T-cell (primary cell): Measurements from ENCODE around the gene PAXIP1. TPM values are rescaled to one million over a fixed set of nuclear protein-coding genes. Genes with fewer than 3 reads are reported as not detected.

ENCODE experiments used
- ATAC-seq, 4 experiments: fragments of 200-7000 bp in 3 of 4; fragments of 150-1000 bp in 1 of 4; cut with Tn5 transposase; replicated peaks in 1 of 4; 1 replicate in 3 of 4; 2 replicates in 1 of 4; pipeline ENCODE4 v1.10.0; 2021; ENCODE audit warnings: moderate library complexity in 3 of 4, mild to moderate bottlenecking in 2 of 4, moderate number of reproducible peaks in 1 of 4
- CTCF ChIA-PET, 2 donors: fragments of 300-600 bp; sonication (Branson Sonifier 250); formaldehyde crosslinking; loops; one replicate each; lab custom pipeline; 2022; ENCODE audit warnings: antibody characterized with exemption in 2 of 2; lab: Charles Lee
- POLR2A ChIA-PET, 2 donors: fragments of 300-600 bp; sonication (Branson Sonifier 250); formaldehyde crosslinking; loops; one replicate each; lab custom pipeline; 2022; ENCODE audit warnings: antibody characterized with exemption in 2 of 2; lab: Charles Lee
- DNase-seq, 35 experiments: peaks; one replicate each; pipeline versions ENCODE4 v3.0.0 to v3.0.0-alpha.2; 2013 to 2023
- H3K27ac ChIP-seq: one replicate; pipeline ENCODE4 v1.5.1; 2013; ENCODE audit warnings: low read length
- H3K27me3 ChIP-seq, 2 experiments: replicated peaks in 1 of 2; 1 replicate in 1 of 2; 2 replicates in 1 of 2; pipeline versions ENCODE4 v1.6.1 to v1.7.0; 2013; ENCODE audit warnings: low read length in 1 of 2, mixed read lengths in 1 of 2; ENCODE audit not compliant: control insufficient read depth in 2 of 2, insufficient read depth in 2 of 2; ENCODE audit errors: extremely low read depth in 1 of 2
- H3K36me3 ChIP-seq, 2 donors: 1 replicate in 1 of 2; 2 replicates in 1 of 2; pipeline versions ENCODE4 v1.6.1 to v1.7.0; 2013; ENCODE audit warnings: low read length in 1 of 2; ENCODE audit not compliant: control insufficient read depth in 2 of 2, insufficient read depth in 1 of 2; ENCODE audit errors: extremely low read depth in 1 of 2
- H3K4me1 ChIP-seq, 2 experiments: 1 replicate in 1 of 2; 2 replicates in 1 of 2; pipeline versions ENCODE4 v1.6.1 to v1.7.0; 2013; ENCODE audit warnings: low read length in 2 of 2, mixed read lengths in 1 of 2; ENCODE audit not compliant: insufficient read depth in 2 of 2, control insufficient read depth in 1 of 2; ENCODE audit errors: extremely low read depth in 1 of 2
- H3K4me3 ChIP-seq, 2 donors: 1 replicate in 1 of 2; 2 replicates in 1 of 2; pipeline versions ENCODE4 v1.5.1 to v1.7.0; 2013; ENCODE audit warnings: mild to moderate bottlenecking in 2 of 2, low read length in 1 of 2, moderate library complexity in 1 of 2; ENCODE audit not compliant: control insufficient read depth in 1 of 2; ENCODE audit errors: extremely low read depth in 1 of 2
- H3K9me3 ChIP-seq: 2 replicates; pipeline ENCODE4 v1.7.0; 2013
- H3K27ac Mint-ChIP-seq, 2 donors: one replicate each; pipeline ENCODE4 v1.8.0; 2020 to 2021; ENCODE audit warnings: mild to moderate bottlenecking in 2 of 2, mixed read lengths in 2 of 2
- H3K27me3 Mint-ChIP-seq, 2 donors: one replicate each; pipeline ENCODE4 v1.8.0; 2021 to 2022; ENCODE audit warnings: mixed read lengths in 2 of 2
- H3K36me3 Mint-ChIP-seq: one replicate; pipeline ENCODE4 v1.8.0; 2021; ENCODE audit warnings: mixed read lengths
- H3K4me1 Mint-ChIP-seq, 3 donors: one replicate each; pipeline ENCODE4 v1.8.0; 2020 to 2022; ENCODE audit warnings: mixed read lengths in 3 of 3, mild to moderate bottlenecking in 1 of 3
- H3K4me3 Mint-ChIP-seq, 3 donors: one replicate each; pipeline ENCODE4 v1.8.0; 2020 to 2022; ENCODE audit warnings: mild to moderate bottlenecking in 3 of 3, mixed read lengths in 3 of 3, moderate library complexity in 3 of 3
- H3K9me3 Mint-ChIP-seq, 3 donors: one replicate each; pipeline ENCODE4 v1.8.0; 2020 to 2022; ENCODE audit warnings: mixed read lengths in 3 of 3
- WGBS: methylation state at CpG from one replicate; pipeline ENCODE4 v1.1.5; 2013; ENCODE audit warnings: missing lambda C conversion rate; ENCODE audit not compliant: insufficient coverage; 5-methylcytosine and 5-hydroxymethylcytosine counted together
- total RNA-seq, 35 experiments: library from RNA in 6 of 35; stranded (reverse) in 6 of 35; fragments of 120-200 nt in 1 of 35; gene quantifications; one replicate each; pipeline versions ENCODE4 v1.2.1 to v1.2.4 and lab custom pipeline; 2013 to 2026

The PAXIP1 gene
- total RNA-seq, 5 donors from 2014 or later (not counting 1 experiment from before 2014, with no cell fraction given) = 10.1 to 12.6 (median 12.3) TPM

GRCh38 chr7:154918741-154919140 lies 84.2 kb downstream of the PAXIP1 start:
- peaks cover 0 to 34% of the 10 kb centered on the region in 2 experiments for H3K27me3 ChIP-seq
- H3K36me3 ChIP-seq = no peaks in the 10 kb centered on the region
- peaks cover 3 to 5% (median 4%) of the 10 kb centered on the region in 3 donors for H3K4me1 Mint-ChIP-seq
- no peak overlapping the region for H3K4me3 ChIP-seq
- no peaks in the 10 kb centered on the region for H3K9me3 ChIP-seq
- peaks cover 0 to 12% of the 10 kb centered on the region in 2 experiments for H3K4me1 ChIP-seq
- WGBS = 80% methylated on average over 6 of the region's 6 CpGs
- ChIA-PET POLR2A (no interaction called here), CTCF (no interaction called here)
- H3K4me3 Mint-ChIP-seq = no peak overlapping the region
- no peak overlapping the region for H3K27ac ChIP-seq
- H3K36me3 Mint-ChIP-seq = no peaks in the 10 kb centered on the region
- peaks cover 17 to 25% of the 10 kb centered on the region in 2 donors for H3K27me3 Mint-ChIP-seq
- ATAC-seq (no peak), DNase-seq (no peak)
- H3K27ac Mint-ChIP-seq = no peak overlapping the region
- H3K9me3 Mint-ChIP-seq = no peaks in the 10 kb centered on the region

DNA sequence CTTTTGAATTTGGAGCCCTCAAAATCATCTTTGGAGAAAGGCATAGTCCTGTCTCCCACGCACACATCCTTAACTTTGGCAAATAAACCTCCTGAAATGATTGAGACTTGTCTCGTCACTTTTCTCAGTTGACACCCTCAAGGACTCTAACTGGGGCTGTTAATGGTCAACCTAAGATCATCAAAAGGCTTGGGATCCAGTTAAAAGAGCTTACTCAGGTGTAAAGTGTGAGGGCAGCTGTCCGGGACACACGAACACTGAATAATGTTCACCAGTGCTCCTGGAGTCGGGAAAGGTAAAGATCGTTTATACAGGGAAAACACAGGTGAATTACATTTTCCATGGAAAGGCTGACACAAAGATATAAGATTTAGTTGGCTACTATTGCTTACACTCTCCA lies 84.7 kb downstream of the PAXIP1 start:
- peaks cover 0 to 15% of the 10 kb centered on the region in 2 experiments for H3K4me1 ChIP-seq
- H3K9me3 ChIP-seq = no peaks in the 10 kb centered on the region
- no peak overlapping the region for H3K4me3 Mint-ChIP-seq
- peaks cover 18 to 26% of the 10 kb centered on the region in 2 donors for H3K27me3 Mint-ChIP-seq
- no peak overlapping the region for H3K27ac Mint-ChIP-seq
- WGBS = 88% methylated on average over 4 of the region's 6 CpGs
- ChIA-PET POLR2A (no interaction called here), CTCF (no interaction called here)
- H3K36me3 Mint-ChIP-seq = no peaks in the 10 kb centered on the region
- no peak overlapping the region for H3K4me3 ChIP-seq
- ATAC-seq (no peak), DNase-seq (no peak)
- H3K4me1 Mint-ChIP-seq = peaks cover 3 to 6% (median 5%) of the 10 kb centered on the region in 3 donors
- H3K27me3 ChIP-seq = peaks cover 0 to 39% of the 10 kb centered on the region in 2 experiments
- H3K9me3 Mint-ChIP-seq = no peaks in the 10 kb centered on the region
- H3K27ac ChIP-seq = no peak overlapping the region
- H3K36me3 ChIP-seq = no peaks in the 10 kb centered on the region

- ChIA-PET POLR2A (no interaction called here), CTCF (interaction anchor here in 1 of 2 donors (2.0 kb wide), 1 partner anchor 10 kb away, joined by 8 read pairs; no protein-coding TSS in a partner anchor)
- no peaks in the 10 kb centered on the region for H3K36me3 ChIP-seq
- Mint-ChIP-seq H3K36me3 (no peaks in the 10 kb centered on the region), H3K9me3 (no peaks in the 10 kb centered on the region), H3K4me1 (peaks cover 3 to 6% (median 5%) of the 10 kb centered on the region in 3 donors), H3K27ac (no peak overlapping the region), H3K4me3 (no peak overlapping the region), H3K27me3 (peaks cover 18 to 26% of the 10 kb centered on the region in 2 donors)
- peaks cover 0 to 40% of the 10 kb centered on the region in 2 experiments for H3K27me3 ChIP-seq
- H3K4me3 ChIP-seq = no peak overlapping the region
- 86% methylated on average over 4 of the region's 7 CpGs for WGBS
- ATAC-seq (no peak), DNase-seq (no peak)
- H3K27ac ChIP-seq = no peak overlapping the region
- peaks cover 0 to 15% of the 10 kb centered on the region in 2 experiments for H3K4me1 ChIP-seq
- H3K9me3 ChIP-seq = no peaks in the 10 kb centered on the region
Observed at GRCh38 chr7:154917808-154918160, 85.1 kb downstream of the PAXIP1 start.

DNA sequence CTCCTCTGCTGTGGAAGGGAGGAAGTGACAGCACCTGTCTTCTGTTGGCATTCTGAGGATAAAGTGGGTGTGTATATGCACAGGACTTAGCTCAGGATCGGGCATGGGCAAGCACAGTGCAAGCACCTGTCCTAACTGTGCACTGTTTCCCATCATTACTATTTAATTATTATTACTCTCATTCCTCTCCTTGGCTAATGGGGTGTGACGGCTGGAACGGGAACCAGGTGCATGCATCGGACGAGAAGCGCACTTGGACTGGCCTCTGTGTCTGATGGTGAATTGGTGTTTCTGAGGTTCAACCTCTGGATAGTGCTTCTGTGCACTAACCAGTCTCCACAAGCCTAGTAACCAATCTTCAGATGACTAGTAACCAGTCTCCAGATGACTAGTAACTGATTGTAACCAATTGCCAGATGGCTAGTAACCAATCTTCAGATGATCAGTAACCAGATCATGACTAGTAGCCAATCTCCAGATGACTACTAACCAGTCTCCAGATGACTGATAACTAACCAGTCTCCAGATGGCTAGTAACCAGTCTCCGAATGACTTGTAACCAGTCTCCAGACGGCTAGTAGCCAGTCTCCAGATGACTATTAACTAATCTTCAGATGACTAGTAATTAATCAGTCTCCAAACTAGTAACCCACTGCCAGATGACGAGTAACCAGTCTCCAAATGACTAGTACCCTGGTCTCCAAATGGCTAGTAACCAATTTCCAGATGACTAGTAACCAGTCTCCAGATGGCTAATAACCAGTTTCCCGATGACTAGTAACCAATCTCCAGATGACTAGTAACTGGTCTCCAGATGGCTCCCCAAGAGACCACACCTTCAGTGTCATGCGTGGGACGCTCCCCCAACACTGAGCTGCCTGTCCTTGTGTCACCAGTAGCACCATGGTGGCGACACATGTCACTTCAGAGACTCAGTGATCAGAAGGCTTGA lies 85.8 kb downstream of the PAXIP1 start:
- Mint-ChIP-seq H3K27ac (no peak overlapping the region), H3K36me3 (no peaks in the 10 kb centered on the region), H3K27me3 (peaks cover 18 to 26% of the 10 kb centered on the region in 2 donors), H3K9me3 (no peaks in the 10 kb centered on the region), H3K4me1 (peaks cover 3 to 6% (median 5%) of the 10 kb centered on the region in 3 donors), H3K4me3 (no peak overlapping the region)
- no peak overlapping the region for H3K4me3 ChIP-seq
- H3K9me3 ChIP-seq = no peaks in the 10 kb centered on the region
- CTCF ChIA-PET = interaction anchor here in 1 of 2 donors (2.0 kb wide), 1 partner anchor 11 kb away, joined by 8 read pairs; no protein-coding TSS in a partner anchor
- POLR2A ChIA-PET = no interaction called here
- 73% methylated on average over 7 of the region's 13 CpGs for WGBS
- H3K36me3 ChIP-seq = no peaks in the 10 kb centered on the region
- no peak overlapping the region for H3K27ac ChIP-seq
- H3K4me1 ChIP-seq = peaks cover 0 to 15% of the 10 kb centered on the region in 2 experiments
- ATAC-seq = no peak
- no peak for DNase-seq
- H3K27me3 ChIP-seq = peaks cover 0 to 40% of the 10 kb centered on the region in 2 experiments

DNA sequence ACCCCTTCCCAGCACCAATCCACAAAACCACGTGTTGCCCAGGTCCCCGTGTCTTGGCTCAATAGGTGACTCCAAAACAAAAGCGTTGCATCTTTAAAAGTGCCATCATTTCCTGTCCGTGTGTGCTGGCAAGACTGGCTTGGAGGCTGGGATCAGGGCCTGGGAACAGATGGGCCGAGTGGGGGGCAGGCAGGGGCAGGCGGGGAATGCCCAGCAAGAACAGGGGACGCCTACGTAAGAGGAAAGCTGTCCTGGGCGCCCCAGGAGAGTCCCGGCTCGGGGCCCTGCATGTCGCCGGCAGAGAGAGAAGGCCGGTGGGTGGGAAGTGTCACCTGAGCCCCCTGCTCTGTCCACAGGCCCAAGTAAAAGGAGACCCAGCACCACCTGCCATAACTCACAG lies 86.5 kb downstream of the PAXIP1 start:
- ChIA-PET CTCF (interaction anchor here in 1 of 2 donors (0.7 to 2.0 kb wide), 2 partner anchors 9 to 11 kb away, joined by 3 to 8 read pairs; no protein-coding TSS in a partner anchor), POLR2A (no interaction called here)

DNA sequence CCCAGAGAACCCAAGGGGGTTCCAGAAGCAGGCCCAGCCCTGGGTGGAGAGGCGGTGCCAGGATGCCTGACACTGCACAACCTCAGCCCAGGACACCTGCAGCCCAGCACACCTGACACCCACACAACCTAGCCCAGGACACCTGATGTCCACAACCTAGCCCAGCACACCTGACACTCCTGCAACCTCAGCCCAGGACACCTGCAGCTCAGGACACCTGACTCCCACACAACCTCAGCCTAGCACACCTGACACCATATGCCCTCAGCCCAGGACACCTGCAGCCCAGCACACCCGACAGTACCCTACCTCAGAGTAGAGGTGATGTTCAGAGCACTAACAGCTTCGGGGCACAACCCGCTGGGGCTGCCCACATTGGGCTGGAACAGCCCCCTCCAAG lies 87.3 kb downstream of the PAXIP1 start:
- Mint-ChIP-seq H3K9me3 (peaks cover 0 to 4% (median 0%) of the 10 kb centered on the region in 3 donors), H3K4me1 (peaks cover 3 to 6% (median 5%) of the 10 kb centered on the region in 3 donors), H3K27ac (no peak overlapping the region), H3K36me3 (no peaks in the 10 kb centered on the region), H3K27me3 (peaks cover 21 to 26% of the 10 kb centered on the region in 2 donors), H3K4me3 (no peak overlapping the region)
- WGBS = 83% methylated on average over 2 of the region's 4 CpGs
- ATAC-seq (no peak), DNase-seq (no peak)
- H3K27ac ChIP-seq = no peak overlapping the region
- peaks cover 0 to 44% of the 10 kb centered on the region in 2 experiments for H3K27me3 ChIP-seq
- CTCF ChIA-PET = interaction anchor here (0.7 to 3.3 kb wide), 4 partner anchors 8 to 429 kb away, joined by 3 to 13 read pairs (median 4); no protein-coding TSS in a partner anchor
- no peak overlapping the region for H3K4me3 ChIP-seq
- POLR2A ChIA-PET = no interaction called here
- peaks cover 0 to 15% of the 10 kb centered on the region in 2 experiments for H3K4me1 ChIP-seq
- H3K9me3 ChIP-seq = no peaks in the 10 kb centered on the region
- no peaks in the 10 kb centered on the region for H3K36me3 ChIP-seq

More for the DNA sequence above, 86.5 kb downstream of the PAXIP1 start:
- H3K4me1 Mint-ChIP-seq = peaks cover 3 to 6% (median 5%) of the 10 kb centered on the region in 3 donors
- H3K9me3 Mint-ChIP-seq = peaks cover 0 to 1% (median 0%) of the 10 kb centered on the region in 3 donors
- H3K9me3 ChIP-seq = no peaks in the 10 kb centered on the region
- 80% methylated on average over 8 of the region's 14 CpGs for WGBS
- peaks cover 0 to 15% of the 10 kb centered on the region in 2 experiments for H3K4me1 ChIP-seq
- H3K36me3 Mint-ChIP-seq = no peaks in the 10 kb centered on the region
- H3K27me3 ChIP-seq = peaks cover 0 to 42% of the 10 kb centered on the region in 2 experiments
- H3K27ac ChIP-seq = no peak overlapping the region
- peaks cover 18 to 26% of the 10 kb centered on the region in 2 donors for H3K27me3 Mint-ChIP-seq
- no peak for DNase-seq
- no peak for ATAC-seq
- H3K27ac Mint-ChIP-seq = no peak overlapping the region
- H3K4me3 Mint-ChIP-seq = no peak overlapping the region
- H3K4me3 ChIP-seq = no peak overlapping the region
- no peaks in the 10 kb centered on the region for H3K36me3 ChIP-seq
